GM19463 (cell line): ENCODE measurements around the gene OR2W3.

ENCODE experiments used
- ATAC-seq: cut with Tn5 transposase; IDR thresholded peaks from one replicate; pipeline ENCODE4 v1.9.1; 2021; ENCODE audit warnings: mild to moderate bottlenecking, moderate library complexity; ENCODE audit not compliant: unreplicated experiment

OR2W3 gene

DNA sequence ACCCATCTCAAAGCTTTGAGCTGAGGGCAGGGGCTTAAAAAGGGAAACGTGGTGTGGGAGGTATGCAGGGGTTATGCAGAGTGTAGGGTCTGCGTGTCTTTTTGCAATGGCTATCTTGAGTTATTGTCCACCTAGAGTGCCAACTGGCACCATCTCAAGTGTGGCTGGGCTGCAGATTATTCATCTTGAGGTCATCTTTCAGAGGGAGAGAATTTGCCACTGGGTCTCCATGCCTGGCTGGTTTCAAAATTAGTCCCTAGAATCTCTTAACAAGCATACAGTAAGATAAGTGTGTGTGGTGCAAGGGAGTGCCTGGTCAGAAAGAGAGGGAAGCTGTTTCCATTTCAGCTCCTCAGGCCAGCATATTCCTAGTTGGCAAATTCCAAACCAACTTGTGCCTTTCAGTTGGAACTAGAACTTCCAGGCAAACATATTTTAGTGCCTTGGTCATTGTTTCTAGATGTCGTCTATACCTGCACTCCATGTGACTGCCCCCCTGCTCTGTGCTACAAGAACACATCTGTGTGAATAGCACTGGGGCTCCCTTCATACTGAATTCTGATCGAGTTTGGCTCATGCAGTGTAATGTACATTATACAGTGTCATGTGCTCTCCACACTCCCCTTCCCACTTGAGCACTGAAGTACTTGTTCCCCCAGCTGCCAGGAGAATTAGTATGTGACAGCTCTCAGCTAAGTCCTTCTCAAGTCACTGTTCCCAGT is 19.7 kb downstream of the OR2W3 start:
- ATAC-seq = no peak

DNA sequence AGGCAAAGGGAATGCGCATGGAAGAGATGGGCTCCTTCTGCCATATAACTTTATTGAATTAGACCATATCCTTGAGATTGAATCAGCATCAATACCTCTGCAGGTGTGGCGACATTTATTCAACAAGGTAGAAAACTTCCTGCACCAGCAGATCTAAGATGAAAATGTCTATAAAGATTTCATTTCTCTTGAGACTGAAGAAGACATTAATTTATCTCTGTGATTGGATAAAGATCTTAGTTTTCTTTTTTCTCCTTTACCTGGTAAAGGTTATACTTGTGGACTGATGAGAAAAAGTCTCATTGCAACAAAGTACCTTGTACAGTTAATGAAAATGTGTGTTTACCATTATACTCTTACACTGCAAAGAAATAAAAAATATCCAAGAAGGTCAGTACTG is 24.6 kb downstream of the OR2W3 start, which contains the start of gene OR2T8:
Gene OR2T8, plus strand, starts transcription at position 301 of the 400 bp plus-strand sequence. CDS start 766 bp downstream, outside the sequence.
- ATAC-seq = no peak

DNA sequence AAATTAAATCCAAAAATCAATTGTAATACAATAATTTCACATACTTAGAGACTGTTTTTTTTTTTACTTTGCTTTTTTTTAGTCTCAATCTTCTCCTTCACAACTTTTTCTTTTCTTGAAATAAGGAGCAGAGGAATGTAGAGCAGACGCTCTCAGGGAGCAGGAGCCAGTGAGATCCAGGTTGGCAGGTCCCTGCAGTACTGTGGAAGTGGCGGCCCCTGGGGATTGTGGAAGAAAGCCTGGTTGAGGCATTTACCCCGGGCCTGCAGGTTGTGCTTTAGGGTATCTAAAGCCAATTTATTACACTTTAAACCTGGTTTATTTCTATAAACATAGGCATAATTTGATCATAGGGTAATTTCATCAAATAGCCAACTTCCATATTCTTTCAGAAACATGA is 28.6 kb downstream of the OR2W3 start:
- no peak for ATAC-seq

DNA sequence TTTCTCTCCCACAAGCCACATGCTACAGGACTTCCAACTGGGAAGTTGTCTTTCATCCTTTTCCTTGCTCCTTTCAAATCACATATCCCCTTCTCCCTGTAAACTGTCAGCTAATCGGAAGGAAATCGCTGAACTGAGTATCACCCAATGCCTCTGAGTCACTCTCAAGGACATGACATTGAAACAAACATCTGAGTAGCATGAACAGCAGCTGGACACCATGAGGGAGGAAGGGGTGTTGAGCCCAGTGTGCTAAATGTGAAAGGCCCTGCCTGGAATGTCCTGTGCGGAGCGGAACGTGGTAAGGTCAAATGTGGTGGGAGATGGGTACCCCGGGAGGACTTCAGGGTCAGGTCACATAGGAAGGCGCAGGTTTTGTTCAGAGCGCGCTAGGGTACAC is 29.5 kb downstream of the OR2W3 start, which contains the start of gene OR2AJ1:
Gene OR2AJ1, plus strand, starts transcription at position 22 of the 400 bp plus-strand sequence. CDS start 8,880 bp downstream, outside the sequence.
- ATAC-seq = no peak

DNA sequence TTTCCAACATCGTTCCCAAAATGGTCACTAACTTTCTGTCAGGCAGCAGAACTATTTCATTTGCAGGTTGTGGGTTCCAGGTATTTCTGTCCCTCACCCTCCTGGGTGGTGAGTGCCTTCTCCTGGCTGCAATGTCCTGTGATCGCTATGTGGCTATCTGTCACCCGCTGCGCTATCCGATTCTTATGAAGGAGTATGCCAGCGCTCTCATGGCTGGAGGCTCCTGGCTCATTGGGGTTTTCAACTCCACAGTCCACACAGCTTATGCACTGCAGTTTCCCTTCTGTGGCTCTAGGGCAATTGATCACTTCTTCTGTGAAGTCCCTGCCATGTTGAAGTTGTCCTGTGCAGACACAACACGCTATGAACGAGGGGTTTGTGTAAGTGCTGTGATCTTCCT is 38.6 kb downstream of the OR2W3 start:
- ATAC-seq = no peak

DNA sequence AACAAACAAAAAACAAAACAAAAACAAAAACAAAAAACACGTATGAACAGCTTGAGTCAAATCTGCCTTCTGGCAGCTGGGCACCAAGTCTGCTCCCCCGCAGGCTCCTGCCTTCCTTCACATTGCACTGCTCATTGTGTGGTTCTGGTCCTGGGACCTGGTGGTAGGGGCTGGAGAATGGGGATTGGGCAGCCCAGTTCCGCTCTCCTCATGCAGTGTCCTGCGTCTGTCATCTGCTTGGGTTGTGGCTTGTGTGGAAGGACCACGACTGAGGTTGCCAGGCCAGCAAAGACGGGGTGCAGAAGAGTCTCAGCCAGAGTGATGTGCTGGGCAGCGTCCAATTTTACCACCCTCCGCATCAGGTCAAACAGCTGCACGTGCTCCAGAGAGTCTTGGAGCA is 40.4 kb downstream of the OR2W3 start:
- ATAC-seq = no peak

DNA sequence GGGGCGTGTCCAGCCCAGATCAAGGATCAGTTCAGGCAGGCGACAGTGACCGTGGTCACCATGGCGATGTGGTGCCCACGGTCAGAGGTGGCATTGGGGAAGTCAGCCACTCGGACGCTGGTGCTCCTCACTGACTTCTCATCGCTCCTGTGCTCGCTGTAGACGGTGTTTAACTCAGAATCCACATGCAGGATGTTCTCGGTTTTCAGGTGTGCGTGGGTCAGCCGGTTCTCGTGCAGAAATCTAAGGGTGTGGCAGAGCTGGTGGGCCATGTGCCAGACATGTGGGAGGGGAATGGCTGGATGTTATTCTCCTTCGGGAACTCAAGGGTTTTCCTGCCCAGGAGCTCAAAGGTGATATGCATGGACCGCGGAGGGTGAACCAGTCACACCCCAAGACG is 41.0 kb downstream of the OR2W3 start:
- no peak for ATAC-seq

DNA sequence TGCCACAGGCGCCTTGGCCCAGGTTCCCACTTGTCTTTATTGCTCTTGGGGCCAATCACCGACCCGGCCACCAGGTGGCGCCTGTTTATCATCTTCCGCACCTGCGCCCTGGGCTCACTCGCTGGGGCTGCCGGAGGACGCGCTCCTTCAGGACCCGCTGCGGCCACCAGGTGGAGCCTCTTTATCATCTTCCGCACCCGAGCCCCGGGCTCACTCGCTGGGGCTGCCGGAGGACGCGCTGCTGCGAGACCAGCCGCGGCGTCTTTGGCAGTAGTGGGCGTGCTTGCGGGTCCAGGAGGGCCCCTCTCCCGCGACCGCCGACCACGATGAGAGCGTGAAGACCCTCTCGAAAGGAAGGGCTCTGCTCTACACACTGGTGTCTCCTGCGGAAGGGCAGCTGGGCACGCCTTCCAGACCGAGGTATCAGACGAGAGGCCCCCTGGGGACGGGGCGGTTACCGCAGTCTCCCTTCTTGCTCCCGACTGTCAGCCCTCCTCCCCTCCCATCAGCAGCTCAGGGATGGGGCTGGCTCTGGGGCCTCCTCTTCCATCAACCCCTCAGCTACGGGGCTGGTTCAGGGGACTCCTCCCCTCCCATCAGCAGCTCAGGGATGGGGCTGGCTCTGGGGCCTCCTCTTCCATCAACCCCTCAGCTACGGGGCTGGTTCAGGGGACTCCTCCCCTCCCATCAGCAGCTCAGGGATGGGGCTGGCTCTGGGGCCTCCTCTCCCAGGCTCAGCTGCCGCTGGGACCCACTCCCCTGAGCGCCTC is 41.8 kb downstream of the OR2W3 start:
- peak; percentile 100 for ATAC-seq

DNA sequence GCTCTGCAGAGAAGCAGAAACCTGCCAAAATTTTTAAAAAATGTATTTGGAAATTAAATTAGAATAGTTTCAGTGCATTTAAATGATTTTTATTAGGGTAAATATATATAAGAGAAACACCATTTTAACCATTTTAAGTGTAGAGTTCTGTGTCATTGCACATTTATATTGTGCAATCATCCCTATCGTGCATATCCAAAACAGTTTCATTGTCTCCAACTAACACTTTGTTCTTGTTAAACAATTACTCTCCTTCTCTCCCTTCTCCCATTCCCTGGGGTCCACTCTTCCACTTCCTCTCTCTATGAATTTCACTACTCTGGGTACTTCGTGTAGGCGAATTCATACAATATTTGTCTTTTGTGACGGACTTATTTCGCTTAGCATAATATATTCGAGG is 47.2 kb downstream of the OR2W3 start:
- no peak for ATAC-seq
